Measurements from ENCODE around the gene GRM1.

The GRM1 gene

DNA sequence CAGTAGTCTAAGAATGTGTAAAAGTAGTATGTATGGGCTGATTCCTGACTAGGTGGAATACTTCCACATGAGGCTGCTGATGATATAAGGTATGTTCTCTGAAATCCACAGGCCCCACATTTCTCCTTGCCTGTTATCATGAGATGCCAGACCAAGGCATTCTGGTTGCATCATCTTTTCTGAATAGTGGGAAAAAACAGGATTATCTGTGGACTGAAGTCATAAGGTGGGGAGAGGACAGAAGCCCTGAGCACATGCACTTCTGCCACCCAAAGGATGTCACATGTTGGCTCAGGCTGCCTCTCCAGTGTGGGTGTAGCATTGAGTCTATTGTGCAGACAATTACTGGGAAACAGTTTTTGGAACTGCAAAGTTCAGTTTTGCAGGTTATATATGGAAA lies 330.3 kb downstream of the GRM1 start:
- TF ChIP-seq, protein P1, sequence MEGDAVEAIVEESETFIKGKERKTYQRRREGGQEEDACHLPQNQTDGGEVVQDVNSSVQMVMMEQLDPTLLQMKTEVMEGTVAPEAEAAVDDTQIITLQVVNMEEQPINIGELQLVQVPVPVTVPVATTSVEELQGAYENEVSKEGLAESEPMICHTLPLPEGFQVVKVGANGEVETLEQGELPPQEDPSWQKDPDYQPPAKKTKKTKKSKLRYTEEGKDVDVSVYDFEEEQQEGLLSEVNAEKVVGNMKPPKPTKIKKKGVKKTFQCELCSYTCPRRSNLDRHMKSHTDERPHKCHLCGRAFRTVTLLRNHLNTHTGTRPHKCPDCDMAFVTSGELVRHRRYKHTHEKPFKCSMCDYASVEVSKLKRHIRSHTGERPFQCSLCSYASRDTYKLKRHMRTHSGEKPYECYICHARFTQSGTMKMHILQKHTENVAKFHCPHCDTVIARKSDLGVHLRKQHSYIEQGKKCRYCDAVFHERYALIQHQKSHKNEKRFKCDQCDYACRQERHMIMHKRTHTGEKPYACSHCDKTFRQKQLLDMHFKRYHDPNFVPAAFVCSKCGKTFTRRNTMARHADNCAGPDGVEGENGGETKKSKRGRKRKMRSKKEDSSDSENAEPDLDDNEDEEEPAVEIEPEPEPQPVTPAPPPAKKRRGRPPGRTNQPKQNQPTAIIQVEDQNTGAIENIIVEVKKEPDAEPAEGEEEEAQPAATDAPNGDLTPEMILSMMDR (IDR thresholded peaks at IDR 0.05; ENCODE audit: insufficient read depth, low read depth, low read length, missing control alignments), result no peak
- no peak for DNase-seq (ENCODE audit: low read depth)

DNA sequence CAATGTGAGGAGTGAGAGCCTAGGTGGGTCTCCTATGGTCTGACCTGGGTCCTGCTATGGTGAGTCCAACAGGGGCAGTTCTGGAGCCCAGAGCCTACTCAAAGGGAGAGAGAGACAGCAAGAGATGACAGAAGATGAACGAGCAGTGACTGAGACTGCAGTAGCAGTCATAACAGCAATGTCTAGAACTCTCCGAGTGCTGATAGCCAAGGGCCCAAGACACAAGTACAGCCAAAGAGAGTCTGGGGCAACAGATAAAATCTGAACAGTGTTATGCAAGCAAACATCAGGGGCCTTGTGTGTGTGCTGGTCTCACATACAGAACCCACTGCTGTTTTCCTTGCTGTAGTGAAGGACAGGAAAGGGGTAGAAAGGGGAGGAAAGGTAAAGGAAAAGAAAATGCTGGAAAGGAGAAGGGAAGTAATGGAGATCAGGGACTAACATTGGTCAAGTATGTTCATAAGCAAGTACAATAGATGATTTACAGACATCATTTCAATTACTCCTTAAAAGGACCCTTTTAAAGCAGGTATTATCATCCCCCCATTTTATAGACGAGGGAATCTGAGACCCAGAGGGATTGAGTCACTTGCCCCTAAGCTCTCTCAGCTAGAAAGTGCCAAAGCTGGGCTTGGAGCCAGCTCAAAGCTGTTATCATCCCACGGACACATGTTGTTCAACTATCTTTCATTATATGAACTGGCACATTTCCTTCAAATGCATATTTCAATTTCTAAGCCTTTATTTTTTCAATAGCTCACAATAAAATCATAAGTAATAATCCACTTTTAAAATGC lies 332.5 kb downstream of the GRM1 start:
- no peak overlapping the region for H3K4me3 ChIP-seq (ENCODE audit: low read length)
- DNase-seq (ENCODE audit: low read depth), result peak; percentile 51
- TF ChIP-seq, protein P1 (IDR thresholded peaks at IDR 0.05; ENCODE audit: insufficient read depth, low read depth, low read length, missing control alignments), result no peak

More for the DNA sequence above, 330.3 kb downstream of the GRM1 start:
- H3K4me3 ChIP-seq (ENCODE audit: low read length), result no peak overlapping the region

DNA sequence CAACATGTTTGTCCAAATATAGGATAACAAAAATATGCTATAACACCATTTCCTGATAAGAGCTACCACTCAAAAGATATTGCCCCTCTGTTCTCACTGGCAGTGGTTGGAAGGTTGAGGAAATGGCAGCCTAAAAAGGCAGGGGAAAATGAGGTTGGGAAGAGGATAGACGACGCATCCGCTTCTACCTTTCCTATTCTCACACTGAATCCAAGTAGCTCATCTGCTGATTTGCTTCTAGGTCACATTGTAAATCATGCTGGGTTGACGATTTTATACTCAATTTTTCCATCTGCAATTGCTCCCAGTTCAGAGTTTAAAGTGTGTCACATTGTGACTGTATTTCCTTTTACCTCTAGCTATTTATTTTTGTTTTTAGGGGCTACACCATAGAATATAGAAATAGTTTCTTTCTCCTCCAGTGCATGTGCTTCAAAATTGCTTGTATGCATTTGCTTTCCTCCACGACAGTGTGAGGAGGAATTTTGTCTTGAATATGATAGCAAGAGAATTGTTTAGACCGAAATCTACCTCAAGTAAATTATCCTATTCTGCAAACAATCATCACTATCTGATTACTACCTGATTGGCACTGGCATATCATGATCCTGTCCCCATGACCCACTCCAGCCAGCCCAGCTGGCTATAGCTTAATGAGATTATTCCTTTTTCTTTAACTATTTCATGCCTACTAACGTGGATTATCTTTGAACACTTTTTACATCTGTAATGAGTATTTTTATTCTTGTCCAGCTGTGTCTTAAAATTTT lies 335.2 kb downstream of the GRM1 start:
- TF ChIP-seq, protein P1 (IDR thresholded peaks at IDR 0.05; ENCODE audit: insufficient read depth, low read depth, low read length, missing control alignments), result no peak

DNA sequence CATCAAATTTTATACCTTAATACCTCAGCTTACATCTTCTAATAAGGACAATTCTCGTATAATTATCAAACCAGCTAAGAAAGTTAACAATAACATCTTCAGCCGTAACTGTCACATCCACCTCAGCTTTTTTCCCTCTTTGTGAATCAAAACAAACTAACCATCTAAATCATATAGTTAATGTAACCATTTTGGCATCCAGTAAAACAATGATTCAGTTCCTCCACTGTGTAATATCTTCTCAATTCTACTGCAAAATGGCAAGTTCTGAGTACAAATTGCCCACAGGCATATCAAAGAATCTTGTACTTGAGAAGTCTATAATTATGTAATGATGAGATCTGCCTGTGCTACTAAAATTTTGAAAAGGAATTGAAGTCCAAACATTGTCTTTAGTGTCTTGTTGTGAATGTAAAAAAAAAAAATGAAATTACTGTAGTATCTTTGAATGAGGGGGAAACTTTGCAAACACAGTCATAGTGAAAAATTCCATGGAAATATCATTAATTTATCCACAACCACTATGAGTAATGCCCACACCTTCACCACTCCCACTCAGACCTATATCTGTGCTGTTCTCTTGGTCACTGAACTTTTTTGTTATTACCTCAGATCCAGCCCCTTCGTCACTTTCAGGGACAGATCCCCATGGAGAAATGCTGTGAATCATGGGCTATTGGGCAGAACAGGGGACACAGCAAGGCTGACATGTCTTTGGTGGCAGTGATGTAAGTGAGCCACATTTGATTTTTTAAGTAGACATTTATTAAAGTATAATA lies 336.1 kb downstream of the GRM1 start:
- TF ChIP-seq, protein P1 (IDR thresholded peaks at IDR 0.05; ENCODE audit: insufficient read depth, low read depth, low read length, missing control alignments), result no peak
- DNase-seq (ENCODE audit: low read depth), result peak; percentile 51
- H3K4me3 ChIP-seq (ENCODE audit: low read length), result no peak overlapping the region

More for the DNA sequence above, 335.2 kb downstream of the GRM1 start:
- H3K4me3 ChIP-seq (ENCODE audit: low read length), result no peak overlapping the region
- DNase-seq (ENCODE audit: low read depth), result no peak

DNA sequence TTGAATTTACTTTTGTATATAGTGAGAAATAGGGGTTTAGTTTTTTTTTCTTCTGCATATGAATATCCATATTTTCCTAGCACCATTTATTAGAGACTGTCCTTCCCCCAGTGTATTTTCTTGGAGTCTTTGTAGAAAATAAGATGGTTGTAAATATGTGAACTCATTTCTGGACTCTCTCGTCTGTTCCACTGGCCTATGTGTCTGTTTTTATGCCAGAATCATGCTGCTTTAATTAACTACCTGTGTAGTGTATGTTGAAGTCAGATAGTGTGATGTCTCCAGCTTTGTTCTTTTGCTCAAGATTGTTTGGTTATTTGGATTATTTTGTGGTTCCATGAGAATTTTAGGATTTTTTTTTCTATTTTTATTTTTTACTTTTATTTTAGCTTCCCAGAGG lies 338.2 kb downstream of the GRM1 start:
- H3K4me3 ChIP-seq (ENCODE audit: low read length), result no peak overlapping the region
- TF ChIP-seq, protein P1 (IDR thresholded peaks at IDR 0.05; ENCODE audit: insufficient read depth, low read depth, low read length, missing control alignments), result no peak
- DNase-seq (ENCODE audit: low read depth), result no peak

DNA sequence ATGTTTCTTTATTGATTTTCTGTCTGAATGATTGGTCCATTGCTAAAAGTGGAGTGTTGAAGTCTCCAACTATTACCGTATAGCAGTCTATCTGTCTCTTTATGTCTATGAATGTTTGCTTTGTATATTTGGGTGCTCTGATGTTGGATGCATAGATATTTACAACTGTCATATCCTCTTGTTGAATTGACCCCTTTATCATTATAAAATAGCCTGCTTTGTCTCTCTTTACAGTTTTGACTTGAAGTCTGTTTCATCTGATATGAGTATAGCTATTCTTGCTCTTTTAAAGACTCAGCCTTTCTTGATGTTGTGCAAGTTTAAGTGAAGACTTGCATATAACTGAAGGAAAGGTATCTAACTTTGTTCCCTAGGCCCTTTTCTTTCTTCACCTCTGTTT lies 341.0 kb downstream of the GRM1 start:
- H3K4me3 ChIP-seq (ENCODE audit: low read length), result no peak overlapping the region
- TF ChIP-seq, protein P1 (IDR thresholded peaks at IDR 0.05; ENCODE audit: insufficient read depth, low read depth, low read length, missing control alignments), result no peak
- no peak for DNase-seq (ENCODE audit: low read depth)
